Ascending aorta (tissue), 2 donors: ENCODE results near the gene ARID4A. TPM values are rescaled to one million over a fixed set of nuclear protein-coding genes. Genes with fewer than 3 reads are reported as not detected.
A peak's percentile ranks its signal among the peaks of the same experiment; 100 is the strongest.

Source experiments
- DNase-seq, 2 donors: peaks; one replicate each; pipeline ENCODE4 v3.0.0-alpha.2; 2019; ENCODE audit warnings: low spot score in 2 of 2
- H3K27ac ChIP-seq, 2 donors: fragments of 200-600 bp; sonication (generic); one replicate each; pipeline ENCODE4 v1.5.1; 2016 to 2017; ENCODE audit warnings: mild to moderate bottlenecking in 1 of 2
- H3K27me3 ChIP-seq: fragments of 200-600 bp; sonication (generic); one replicate; pipeline ENCODE4 v1.5.1; 2017
- H3K36me3 ChIP-seq, 2 donors: fragments of 200-600 bp; sonication (generic); one replicate each; pipeline ENCODE4 v1.5.1; 2016
- H3K4me1 ChIP-seq, 2 donors: fragments of 200-600 bp; sonication (generic); one replicate each; pipeline ENCODE4 v1.5.1; 2016 to 2017; ENCODE audit warnings: mild to moderate bottlenecking in 1 of 2
- H3K4me3 ChIP-seq, 2 donors: fragments of 200-600 bp; sonication (generic); one replicate each; pipeline ENCODE4 v1.5.1; 2016 to 2017; ENCODE audit warnings: mild to moderate bottlenecking in 1 of 2
- H3K9me3 ChIP-seq, 2 donors: fragments of 200-600 bp; sonication (generic); one replicate each; pipeline ENCODE4 v1.5.1; 2016
- intact Hi-C: fragments of 100-400 bp; cut with DNase I; formaldehyde crosslinking; loops from one replicate; pipeline ENCODE4 v1.15.1; 2023
- total RNA-seq: library from RNA; depleted of rRNA; stranded (reverse); fragments of >200 nt; gene quantifications from one replicate; pipeline ENCODE4 v1.1.0, GENCODE V29; 2016
- TF ChIP-seq, protein P1 (sequence below), 3 experiments: fragments of 200-600 bp in 2 of 3; fragments of 450-650 bp in 1 of 3; sonication (generic) in 2 of 3; IDR thresholded peaks; one replicate each; pipeline ENCODE4 v1.5.1; 2016 to 2019; ENCODE audit warnings: antibody characterized with exemption in 3 of 3, mild to moderate bottlenecking in 1 of 3, moderate library complexity in 1 of 3

Gene ARID4A
- total RNA-seq, 1 donor from 2014 or later: 18.2 TPM

DNA sequence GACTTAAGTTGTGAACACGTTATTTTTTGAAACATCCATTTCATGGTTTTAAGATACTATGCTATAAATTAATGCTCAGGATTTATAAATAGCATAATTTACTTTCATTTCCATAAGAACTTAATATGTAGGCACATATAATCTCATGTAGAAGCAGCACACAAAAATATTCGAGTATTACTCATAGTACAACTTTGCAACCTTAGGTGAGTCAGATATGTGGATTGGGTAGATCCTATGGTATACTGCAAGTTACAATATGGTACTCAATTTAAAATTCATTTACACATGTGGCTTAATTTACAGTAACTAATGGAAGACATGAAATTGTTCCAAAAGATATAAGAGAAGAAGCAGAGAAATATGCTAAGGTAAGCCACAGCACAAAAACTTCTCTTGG is 27.7 kb upstream of the ARID4A start:
- H3K27me3 ChIP-seq: no peaks in the 10 kb centered on the region
- TF ChIP-seq, protein P1, sequence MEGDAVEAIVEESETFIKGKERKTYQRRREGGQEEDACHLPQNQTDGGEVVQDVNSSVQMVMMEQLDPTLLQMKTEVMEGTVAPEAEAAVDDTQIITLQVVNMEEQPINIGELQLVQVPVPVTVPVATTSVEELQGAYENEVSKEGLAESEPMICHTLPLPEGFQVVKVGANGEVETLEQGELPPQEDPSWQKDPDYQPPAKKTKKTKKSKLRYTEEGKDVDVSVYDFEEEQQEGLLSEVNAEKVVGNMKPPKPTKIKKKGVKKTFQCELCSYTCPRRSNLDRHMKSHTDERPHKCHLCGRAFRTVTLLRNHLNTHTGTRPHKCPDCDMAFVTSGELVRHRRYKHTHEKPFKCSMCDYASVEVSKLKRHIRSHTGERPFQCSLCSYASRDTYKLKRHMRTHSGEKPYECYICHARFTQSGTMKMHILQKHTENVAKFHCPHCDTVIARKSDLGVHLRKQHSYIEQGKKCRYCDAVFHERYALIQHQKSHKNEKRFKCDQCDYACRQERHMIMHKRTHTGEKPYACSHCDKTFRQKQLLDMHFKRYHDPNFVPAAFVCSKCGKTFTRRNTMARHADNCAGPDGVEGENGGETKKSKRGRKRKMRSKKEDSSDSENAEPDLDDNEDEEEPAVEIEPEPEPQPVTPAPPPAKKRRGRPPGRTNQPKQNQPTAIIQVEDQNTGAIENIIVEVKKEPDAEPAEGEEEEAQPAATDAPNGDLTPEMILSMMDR (IDR thresholded peaks at IDR 0.05): no peak
- intact Hi-C loops: no loop called here
- H3K27ac ChIP-seq: no peak overlapping the region
- H3K4me3 ChIP-seq: no peak overlapping the region
- H3K9me3 ChIP-seq: no peaks in the 10 kb centered on the region
- H3K4me1 ChIP-seq: peaks cover 0 to 20% of the 10 kb centered on the region in 2 donors
- peaks cover 46 to 63% of the 10 kb centered on the region in 2 donors for H3K36me3 ChIP-seq
- no peak for DNase-seq

DNA sequence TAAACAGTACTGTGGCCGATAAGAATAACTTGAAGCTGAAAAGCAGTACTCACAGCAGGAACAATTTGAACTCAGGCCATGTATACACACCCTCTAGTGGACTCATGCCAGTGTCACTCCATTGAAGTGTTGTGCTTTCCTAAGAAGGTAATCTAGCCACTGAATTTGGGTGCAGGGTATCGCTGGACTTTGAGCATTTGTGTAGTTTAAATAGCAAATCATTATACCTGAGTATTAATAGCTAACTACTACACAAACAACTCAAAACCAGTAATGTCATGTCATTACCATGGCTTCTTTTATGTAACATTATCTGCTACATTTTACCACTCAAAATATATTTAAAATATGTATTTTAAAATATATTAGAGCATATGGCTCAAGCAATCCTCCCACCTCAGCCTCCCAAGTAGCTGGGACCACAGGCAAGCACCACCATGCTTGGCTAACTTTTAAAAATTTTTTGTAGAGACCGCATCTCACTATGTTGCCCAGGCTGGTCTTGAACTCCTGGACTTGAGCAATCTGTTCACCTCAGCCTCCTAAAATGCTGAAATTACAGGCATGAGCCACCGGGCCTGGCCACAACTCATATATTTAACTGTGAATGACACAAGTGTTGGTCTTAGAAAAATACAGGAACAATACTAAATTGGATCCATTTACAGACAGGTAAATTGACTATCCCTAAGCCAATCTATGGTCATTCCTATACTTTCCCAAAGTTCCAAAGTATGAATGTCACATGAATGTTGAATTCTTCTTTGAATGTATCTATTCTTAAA is 25.6 kb upstream of the ARID4A start:
- TF ChIP-seq, protein P1 (IDR thresholded peaks at IDR 0.05): no peak
- no peaks in the 10 kb centered on the region for H3K9me3 ChIP-seq
- H3K27me3 ChIP-seq: no peaks in the 10 kb centered on the region
- no peak overlapping the region for H3K4me3 ChIP-seq
- H3K4me1 ChIP-seq: peaks cover 0 to 20% of the 10 kb centered on the region in 2 donors
- no peak for DNase-seq
- peak overlapping the region; percentile 36 to 47 for H3K27ac ChIP-seq
- peaks cover 27 to 54% of the 10 kb centered on the region in 2 donors for H3K36me3 ChIP-seq
- intact Hi-C loops: no loop called here

DNA sequence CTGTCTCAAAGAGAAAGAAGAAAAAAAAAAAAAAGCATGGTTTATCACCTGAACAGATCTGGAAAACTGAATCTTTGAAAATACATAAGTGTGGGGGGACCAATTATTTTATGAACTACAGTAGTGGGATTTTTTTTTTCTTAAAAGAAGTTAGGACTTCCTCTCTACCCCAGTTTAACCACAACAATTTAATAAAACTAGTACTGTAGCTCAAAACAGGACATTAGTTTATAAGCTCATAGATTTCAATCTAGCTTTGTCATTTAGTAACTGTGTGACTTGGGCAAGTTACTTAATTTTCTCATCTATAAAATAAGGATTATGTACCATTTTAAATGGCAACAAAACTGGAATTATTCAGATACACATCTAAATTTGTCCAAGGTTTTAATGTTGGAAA is 23.5 kb upstream of the ARID4A start:
- no peak for DNase-seq
- Histone ChIP-seq H3K4me1 (peaks cover 0 to 20% of the 10 kb centered on the region in 2 donors), H3K27ac (peak overlapping the region; percentile 1 to 39), H3K9me3 (no peaks in the 10 kb centered on the region), H3K36me3 (peaks cover 13 to 47% of the 10 kb centered on the region in 2 donors), H3K4me3 (no peak overlapping the region), H3K27me3 (no peaks in the 10 kb centered on the region)
- TF ChIP-seq, protein P1 (IDR thresholded peaks at IDR 0.05): no peak
- intact Hi-C loops: no loop called here

DNA sequence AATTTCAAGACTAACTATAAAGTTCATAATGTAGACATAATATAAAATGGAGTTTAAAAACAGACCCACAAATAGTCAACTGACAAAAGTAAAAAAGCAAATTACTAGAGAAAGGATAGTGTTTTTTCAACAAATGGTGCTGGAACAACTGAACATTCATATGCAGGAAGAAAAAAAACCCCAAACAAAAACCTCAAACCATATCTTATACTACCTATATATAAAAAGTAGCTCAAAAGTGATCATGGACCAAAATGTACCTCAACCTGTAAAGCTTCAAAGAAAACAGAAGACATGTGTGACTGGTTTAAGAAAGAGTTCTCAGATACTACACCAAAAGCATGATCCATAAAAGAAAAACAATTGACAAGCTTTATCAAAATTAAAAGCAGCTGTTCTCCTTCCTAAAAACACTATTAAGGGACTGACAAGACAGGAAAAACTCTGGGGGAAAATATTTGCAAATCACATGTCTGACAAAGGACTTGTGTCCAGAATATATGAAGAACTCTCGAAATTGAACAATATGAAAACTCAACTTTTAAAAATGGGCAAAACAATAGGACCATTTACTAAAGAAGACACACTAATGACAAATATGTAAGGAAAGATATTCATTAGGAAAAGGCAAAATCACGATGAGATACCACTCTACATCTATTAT is 22.7 kb upstream of the ARID4A start:
- TF ChIP-seq, protein P1 (IDR thresholded peaks at IDR 0.05): no peak
- Histone ChIP-seq H3K4me1 (peaks cover 0 to 20% of the 10 kb centered on the region in 2 donors), H3K27ac (no peak overlapping the region), H3K36me3 (peaks cover 12 to 41% of the 10 kb centered on the region in 2 donors), H3K27me3 (no peaks in the 10 kb centered on the region), H3K9me3 (no peaks in the 10 kb centered on the region), H3K4me3 (no peak overlapping the region)
- intact Hi-C loops: no loop called here
- DNase-seq: no peak

DNA sequence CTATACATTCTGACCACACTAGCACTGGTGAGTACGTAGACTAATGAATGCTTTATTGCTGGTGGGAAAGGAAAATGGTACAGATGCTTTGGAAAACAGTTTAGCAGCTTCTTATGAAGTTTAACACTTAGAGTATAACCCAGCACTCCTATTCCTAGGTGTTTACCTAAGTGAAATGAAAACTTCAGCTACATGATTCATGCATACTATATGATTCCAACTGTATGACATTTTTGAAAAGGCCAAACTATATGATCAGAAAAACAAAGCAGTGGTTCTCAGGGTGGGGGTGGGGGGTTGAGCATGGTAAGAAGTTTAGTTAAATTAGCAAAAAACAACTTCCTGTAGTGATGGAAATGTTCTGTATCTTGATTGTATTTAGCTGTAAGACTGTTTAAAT is 22.1 kb upstream of the ARID4A start:
- Histone ChIP-seq H3K27ac (no peak overlapping the region), H3K27me3 (no peaks in the 10 kb centered on the region), H3K36me3 (peaks cover 12 to 36% of the 10 kb centered on the region in 2 donors), H3K9me3 (no peaks in the 10 kb centered on the region), H3K4me1 (peaks cover 0 to 25% of the 10 kb centered on the region in 2 donors), H3K4me3 (no peak overlapping the region)
- intact Hi-C loops: no loop called here
- DNase-seq: no peak
- TF ChIP-seq, protein P1 (IDR thresholded peaks at IDR 0.05): no peak
